GM12878 (cell line): ENCODE measurements around the gene COL23A1. TPM values are rescaled to one million over a fixed set of nuclear protein-coding genes. Genes with fewer than 3 reads are reported as not detected.

Experiments used
- ATAC-seq: fragments of 200-7000 bp; cut with Tn5 transposase; 3 replicates; pipeline ENCODE4 v1.9.1; 2020; ENCODE audit warnings: mild to moderate bottlenecking, moderate library complexity
- BruUV-seq: library from RNA; stranded (reverse); fragments of 400-500 nt; replicated peaks from 2 replicates; lab custom pipeline; 2021; lab: Mats Ljungman, UMichigan
- CTCF ChIA-PET: fragments of 300-600 bp; sonication (Branson Sonifier 250); formaldehyde crosslinking; extraction: SDS; loops from one replicate; lab custom pipeline; 2021; ENCODE audit warnings: inconsistent platforms; lab: Yijun Ruan, JAX
- POLR2A ChIA-PET: fragments of 350-600 bp; formaldehyde crosslinking; extraction: SDS; loops from one replicate; lab custom pipeline; 2021; ENCODE audit warnings: inconsistent platforms; lab: Charles Lee
- RAD21 ChIA-PET: fragments of 300-600 bp; sonication (Branson Sonifier 250); formaldehyde crosslinking; loops from one replicate; lab custom pipeline; 2023; ENCODE audit warnings: antibody characterized with exemption; ENCODE audit not compliant: unreplicated experiment; lab: Charles Lee
- SMC1A ChIA-PET: fragments of 300-600 bp; sonication (Branson Sonifier 250); formaldehyde crosslinking; loops from one replicate; lab custom pipeline; 2023; ENCODE audit not compliant: unreplicated experiment, uncharacterized antibody; lab: Charles Lee
- DNase-seq: peaks from one replicate; pipeline ENCODE4 v3.0.0-alpha.2; 2011; ENCODE audit warnings: low read depth, low spot score
- FAIRE-seq: peaks from 3 replicates; lab custom pipeline; 2011; peaks lifted over from hg19 to GRCh38; lab: Jason Lieb, UNC
- H2AFZ ChIP-seq: 2 replicates; pipeline ENCODE4 v1.6.0; 2011; ENCODE audit warnings: low read depth, low read length, control low read depth; ENCODE audit not compliant: control insufficient read depth
- H3K27ac ChIP-seq: 2 replicates; pipeline ENCODE4 v1.5.1; 2011; ENCODE audit warnings: control low read depth; ENCODE audit not compliant: control insufficient read depth, insufficient read depth
- H3K27me3 ChIP-seq, 2 experiments: replicated peaks in 1 of 2; 2 replicates each; pipeline versions ENCODE4 v1.6.0 to v1.6.1; 2011; ENCODE audit warnings: low read length in 1 of 2; ENCODE audit not compliant: control insufficient read depth in 2 of 2, insufficient read depth in 2 of 2
- H3K36me3 ChIP-seq, 2 experiments: 2 replicates each; pipeline ENCODE4 v1.5.1; 2011; ENCODE audit warnings: low read length in 1 of 2; ENCODE audit not compliant: control insufficient read depth in 2 of 2, insufficient read depth in 2 of 2
- H3K4me1 ChIP-seq: 2 replicates; pipeline ENCODE4 v1.6.1; 2011; ENCODE audit warnings: mild to moderate bottlenecking, low read length, moderate library complexity, mixed read lengths; ENCODE audit not compliant: control insufficient read depth, insufficient read depth
- H3K4me2 ChIP-seq: 2 replicates; pipeline ENCODE4 v1.6.0; 2011; ENCODE audit warnings: control low read depth; ENCODE audit not compliant: control insufficient read depth, insufficient read depth
- H3K4me3 ChIP-seq: fragments of 200-600 bp; sonication (generic); 2 replicates; pipeline ENCODE4 v1.5.1; 2016
- H3K79me2 ChIP-seq: 2 replicates; pipeline ENCODE4 v1.6.0; 2011; ENCODE audit warnings: low read length; ENCODE audit not compliant: control insufficient read depth, insufficient read depth
- H3K9ac ChIP-seq: 2 replicates; pipeline ENCODE4 v1.8.0; 2011; ENCODE audit warnings: low read length, control low read depth, mixed read lengths; ENCODE audit not compliant: control insufficient read depth, insufficient read depth
- H3K9me3 ChIP-seq: replicated peaks from 3 replicates; pipeline ENCODE4 v1.5.1; 2011; ENCODE audit warnings: mild to moderate bottlenecking, low read length; ENCODE audit not compliant: control insufficient read depth, insufficient read depth
- H4K20me1 ChIP-seq: 2 replicates; pipeline ENCODE4 v1.6.0; 2011; ENCODE audit not compliant: control insufficient read depth, insufficient read depth
- CREM ChIP-seq: IDR thresholded peaks from 2 replicates; pipeline ENCODE4 v1.6.1; 2014; ENCODE audit warnings: antibody characterized with exemption, low read depth
- HDGF ChIP-seq: fragments of 450-650 bp; IDR thresholded peaks from 2 replicates; pipeline ENCODE4 v1.6.1; 2016; ENCODE audit warnings: antibody characterized with exemption
- LARP7 ChIP-seq: fragments of 450-650 bp; IDR thresholded peaks from 2 replicates; pipeline ENCODE4 v1.6.1; 2017; ENCODE audit warnings: mild to moderate bottlenecking
- NFYA ChIP-seq: IDR thresholded peaks from 2 replicates; pipeline ENCODE4 v1.6.1; 2011; ENCODE audit warnings: low read depth, mild to moderate bottlenecking, low read length, improper control_type of control experiment, borderline replicate concordance
- PBX3 ChIP-seq: IDR thresholded peaks from 2 replicates; pipeline ENCODE4 v1.6.1; 2011; ENCODE audit warnings: mild to moderate bottlenecking, low read depth, low read length, moderate library complexity; ENCODE audit not compliant: insufficient replicate concordance
- RBBP5 ChIP-seq: fragments of 200-600 bp; sonication (generic); conservative IDR thresholded peaks from 2 replicates; pipeline ENCODE4 v1.6.1; 2016
- SMARCA5 ChIP-seq: fragments of 450-650 bp; IDR thresholded peaks from 2 replicates; pipeline ENCODE4 v1.6.1; 2017; ENCODE audit warnings: mild to moderate bottlenecking
- ZBTB4 ChIP-seq: fragments of 450-650 bp; formaldehyde crosslinking; IDR thresholded peaks from 2 replicates; pipeline ENCODE4 v1.4.0; 2022; ENCODE audit warnings: mild to moderate bottlenecking, moderate library complexity
- ZNF592 ChIP-seq: fragments of 450-650 bp; IDR thresholded peaks from 2 replicates; pipeline ENCODE4 v1.6.1; 2017; ENCODE audit warnings: mild to moderate bottlenecking, moderate library complexity
- ZSCAN29 ChIP-seq: fragments of 450-650 bp; IDR thresholded peaks from 2 replicates; pipeline ENCODE4 v1.6.1; 2017; ENCODE audit warnings: mild to moderate bottlenecking, moderate library complexity
- WGBS: methylation state at CpG from one replicate; pipeline ENCODE4 v1.1.6; 2016; ENCODE audit warnings: low lambda C conversion rate; ENCODE audit not compliant: insufficient replicate concordance, insufficient coverage; ENCODE audit errors: missing lambda C conversion rate; 5-methylcytosine and 5-hydroxymethylcytosine counted together
- in situ Hi-C: fragments of 300-500 bp; cut with MboI; formaldehyde crosslinking; loops from 9 replicates; pipeline ENCODE4 v1.14.3; 2018; ENCODE audit warnings: mixed read lengths
- intact Hi-C: fragments of 100-400 bp; cut with micrococcal nuclease; formaldehyde crosslinking; loops from one replicate; pipeline ENCODE4 v1.14.2; 2022; ENCODE audit not compliant: unreplicated experiment
- polyA plus RNA-seq, 11 experiments: library from polyadenylated mRNA; depleted of rRNA in 4 of 11; unstranded in 6 of 11; stranded (reverse) in 5 of 11; fragments of >200 nt; fragmentation: Nextera tagmentation in 4 of 11; fragmentation: Illumina TruSeq in 1 of 11; extraction: Ambion mirVana in 4 of 11; extraction: Trizol in 1 of 11; gene quantifications; 1 replicate in 1 of 11; 2 replicates in 10 of 11; pipeline versions ENCODE4 v1.2.1 to v1.2.3, GENCODE V29; 2011 to 2016; ENCODE audit warnings: inconsistent platforms in 2 of 11, missing spikeins in 2 of 11, low read depth in 1 of 11
- total RNA-seq, 4 experiments: library from RNA; depleted of rRNA in 3 of 4; stranded (reverse); fragments of >200 nt in 3 of 4; fragmentation: Illumina TruSeq in 1 of 4; extraction: Trizol in 1 of 4; gene quantifications; 2 replicates each; pipeline versions ENCODE4 v1.2.1 to v1.2.3, GENCODE V29; 2013 to 2021

COL23A1 gene
- total and polyA plus RNA-seq, 10 of the 15 experiments (the other 5 are each of a cell fraction or from before 2014, with no cell fraction given) = 0.03 to 0.83 (median 0.09) TPM; not detected in 5

- Histone ChIP-seq H3K36me3 (no peaks in the 10 kb centered on the region), H3K4me2 (no peak overlapping the region), H3K27me3 (no peaks in the 10 kb centered on the region), H3K27ac (no peak overlapping the region), H3K9ac (no peak overlapping the region), H3K4me3 (no peak overlapping the region)
- WGBS = 60% methylated on average over 9 of the region's 9 CpGs
- intact Hi-C loops = no loop called here
- POLR2A ChIA-PET = no interaction called here
- no TSS peak for BruUV-seq
- TF ChIP-seq RBBP5 = no peak
- no peak for TF ChIP-seq SMARCA5
- TF ChIP-seq, all 136 proteins: peak for 0
- SMC1A ChIA-PET = no interaction called here
- H3K4me1 ChIP-seq = no peaks in the 10 kb centered on the region
- no peak overlapping the region for H2AFZ ChIP-seq
- CTCF ChIA-PET = no interaction called here
- H3K9me3 ChIP-seq = no peaks in the 10 kb centered on the region
- H3K79me2 ChIP-seq = no peaks in the 10 kb centered on the region
- no peak for DNase-seq
- no peaks in the 10 kb centered on the region for H4K20me1 ChIP-seq
- RAD21 ChIA-PET = no interaction called here
- ATAC-seq = no peak
- in situ Hi-C loops = no loop called here
- no peak for FAIRE-seq
Observed at GRCh38 chr5:178355671-178356070, 234.5 kb downstream of the COL23A1 start.

- FAIRE-seq = no peak
- Histone ChIP-seq H3K36me3 (no peaks in the 10 kb centered on the region), H3K27ac (no peak overlapping the region)
- RAD21 ChIA-PET = no interaction called here
- TF ChIP-seq ZSCAN29 (no peak), NFYA (no peak), PBX3 (no peak), ZBTB4 (CRISPR knock-in tag) (no peak), ZNF592 (no peak), LARP7 (no peak), HDGF (no peak), CREM (no peak)
- TF ChIP-seq, all 136 proteins: peak for 0
- DNase-seq = no peak
- H3K79me2 ChIP-seq = no peaks in the 10 kb centered on the region
- ATAC-seq = no peak
- intact Hi-C loops = no loop called here
- no peaks in the 10 kb centered on the region for H3K9me3 ChIP-seq
- no peak overlapping the region for H3K4me3 ChIP-seq
- ChIA-PET POLR2A (no interaction called here), CTCF (no interaction called here), SMC1A (no interaction called here)
- in situ Hi-C loops = no loop called here
- no peak overlapping the region for H2AFZ ChIP-seq
- no peaks in the 10 kb centered on the region for H3K27me3 ChIP-seq
- no peak overlapping the region for H3K4me2 ChIP-seq
- no peaks in the 10 kb centered on the region for H4K20me1 ChIP-seq
- no peak overlapping the region for H3K9ac ChIP-seq
- 29% methylated on average over 9 of the region's 9 CpGs for WGBS
- H3K4me1 ChIP-seq = no peaks in the 10 kb centered on the region
- BruUV-seq = no TSS peak
Observed at GRCh38 chr5:178353461-178353860, 236.7 kb downstream of the COL23A1 start.
